Ascending aorta (tissue), 2 donors: Measurements from ENCODE around the gene WRNIP1. TPM values are rescaled to one million over a fixed set of nuclear protein-coding genes. Genes with fewer than 3 reads are reported as not detected.

Source experiments
- DNase-seq, 2 donors: peaks; one replicate each; pipeline ENCODE4 v3.0.0-alpha.2; 2019; ENCODE audit warnings: low spot score in 2 of 2
- H3K27ac ChIP-seq, 2 donors: fragments of 200-600 bp; sonication (generic); one replicate each; pipeline ENCODE4 v1.5.1; 2016 to 2017; ENCODE audit warnings: mild to moderate bottlenecking in 1 of 2
- H3K27me3 ChIP-seq: fragments of 200-600 bp; sonication (generic); one replicate; pipeline ENCODE4 v1.5.1; 2017
- H3K36me3 ChIP-seq, 2 donors: fragments of 200-600 bp; sonication (generic); one replicate each; pipeline ENCODE4 v1.5.1; 2016
- H3K4me1 ChIP-seq, 2 donors: fragments of 200-600 bp; sonication (generic); one replicate each; pipeline ENCODE4 v1.5.1; 2016 to 2017; ENCODE audit warnings: mild to moderate bottlenecking in 1 of 2
- H3K4me3 ChIP-seq, 2 donors: fragments of 200-600 bp; sonication (generic); one replicate each; pipeline ENCODE4 v1.5.1; 2016 to 2017; ENCODE audit warnings: mild to moderate bottlenecking in 1 of 2
- H3K9me3 ChIP-seq, 2 donors: fragments of 200-600 bp; sonication (generic); one replicate each; pipeline ENCODE4 v1.5.1; 2016
- CTCF ChIP-seq, 3 experiments: fragments of 200-600 bp in 2 of 3; fragments of 450-650 bp in 1 of 3; sonication (generic) in 2 of 3; IDR thresholded peaks; one replicate each; pipeline ENCODE4 v1.5.1; 2016 to 2019; ENCODE audit warnings: antibody characterized with exemption in 3 of 3, mild to moderate bottlenecking in 1 of 3, moderate library complexity in 1 of 3
- intact Hi-C: fragments of 100-400 bp; cut with DNase I; formaldehyde crosslinking; loops from one replicate; pipeline ENCODE4 v1.15.1; 2023
- total RNA-seq: library from RNA; depleted of rRNA; stranded (reverse); fragments of >200 nt; gene quantifications from one replicate; pipeline ENCODE4 v1.1.0, GENCODE V29; 2016

WRNIP1 gene
- total RNA-seq, 1 donor from 2014 or later, result 100 TPM

GRCh38 chr6:2818593-2818992 is 53.4 kb downstream of the WRNIP1 start:
- no peak for DNase-seq
- intact Hi-C loops, result loop anchor here (2.0 kb wide), 2 partner anchors 22 to 28 kb away; partner anchors contain the start of gene SERPINB1
- Histone ChIP-seq H3K27me3 (no peaks in the 10 kb centered on the region), H3K27ac (peak overlapping the region; percentile 72 to 80), H3K4me3 (peak overlapping the region; percentile 4 to 11), H3K9me3 (peaks cover 0 to 19% of the 10 kb centered on the region in 2 donors), H3K36me3 (no peaks in the 10 kb centered on the region), H3K4me1 (peaks cover 0 to 31% of the 10 kb centered on the region in 2 donors)
- TF ChIP-seq CTCF (IDR thresholded peaks at IDR 0.05), result no peak

GRCh38 chr6:2819115-2819514 is 53.9 kb downstream of the WRNIP1 start:
- no peak for DNase-seq
- Histone ChIP-seq H3K9me3 (peaks cover 0 to 19% of the 10 kb centered on the region in 2 donors), H3K27me3 (no peaks in the 10 kb centered on the region), H3K27ac (peak overlapping the region; percentile 72 to 80), H3K4me1 (peaks cover 0 to 31% of the 10 kb centered on the region in 2 donors), H3K36me3 (no peaks in the 10 kb centered on the region), H3K4me3 (peak overlapping the region; percentile 4 to 11)
- TF ChIP-seq CTCF (IDR thresholded peaks at IDR 0.05), result no peak
- intact Hi-C loops, result loop anchor here (2.0 kb wide), 2 partner anchors 22 to 28 kb away; partner anchors contain the start of gene SERPINB1

- no peaks in the 10 kb centered on the region for H3K36me3 ChIP-seq
- no peak for TF ChIP-seq CTCF (IDR thresholded peaks at IDR 0.05)
- no peaks in the 10 kb centered on the region for H3K27me3 ChIP-seq
- peaks cover 0 to 31% of the 10 kb centered on the region in 2 donors for H3K4me1 ChIP-seq
- DNase-seq, result no peak
- H3K4me3 ChIP-seq, result no peak overlapping the region
- H3K9me3 ChIP-seq, result peaks cover 0 to 19% of the 10 kb centered on the region in 2 donors
- peak overlapping the region; percentile 72 to 80 for H3K27ac ChIP-seq
- intact Hi-C loops, result loop anchor here (2.0 kb wide), 2 partner anchors 21 to 29 kb away; partner anchors contain the start of gene SERPINB1
Observed at GRCh38 chr6:2819978-2820377, 54.8 kb downstream of the WRNIP1 start.

GRCh38 chr6:2820415-2820814 is 55.2 kb downstream of the WRNIP1 start:
- TF ChIP-seq CTCF (IDR thresholded peaks at IDR 0.05), result no peak
- Histone ChIP-seq H3K4me3 (no peak overlapping the region), H3K27me3 (no peaks in the 10 kb centered on the region), H3K4me1 (peaks cover 0 to 31% of the 10 kb centered on the region in 2 donors), H3K36me3 (no peaks in the 10 kb centered on the region), H3K27ac (peak overlapping the region; percentile 72 to 80), H3K9me3 (peaks cover 0 to 15% of the 10 kb centered on the region in 2 donors)
- intact Hi-C loops, result no loop called here
- no peak for DNase-seq

- intact Hi-C loops, result no loop called here
- H3K27ac ChIP-seq, result no peak overlapping the region
- no peaks in the 10 kb centered on the region for H3K36me3 ChIP-seq
- TF ChIP-seq CTCF (IDR thresholded peaks at IDR 0.05), result no peak
- peaks cover 0 to 4% of the 10 kb centered on the region in 2 donors for H3K9me3 ChIP-seq
- peaks cover 0 to 31% of the 10 kb centered on the region in 2 donors for H3K4me1 ChIP-seq
- DNase-seq, result no peak
- no peaks in the 10 kb centered on the region for H3K27me3 ChIP-seq
- H3K4me3 ChIP-seq, result no peak overlapping the region
Observed at GRCh38 chr6:2821554-2821953, 56.4 kb downstream of the WRNIP1 start.
